ENCODE results near the gene RAB14. TPM values are rescaled to one million over a fixed set of nuclear protein-coding genes. Genes with fewer than 3 reads are reported as not detected.

The RAB14 gene
- total RNA-seq, 1 experiment from 2014 or later, result 73.2 TPM

DNA sequence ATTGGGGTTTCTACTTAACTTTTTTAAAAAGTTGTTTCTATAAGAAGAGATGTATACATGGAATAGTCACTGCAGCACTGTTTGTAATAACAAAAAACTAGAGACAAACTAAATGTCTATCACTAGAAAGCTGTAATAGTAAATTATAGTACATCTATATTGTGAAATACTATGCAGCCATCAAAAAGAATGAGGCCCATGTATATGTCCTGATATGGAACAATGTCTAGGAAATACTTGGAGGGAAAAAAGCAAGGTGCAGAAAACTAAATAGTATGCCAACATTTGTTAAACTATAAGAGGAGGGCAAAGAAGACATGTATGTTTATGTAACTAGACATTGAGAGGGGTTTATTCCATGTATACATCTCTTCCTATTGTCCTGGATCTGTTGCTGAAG lies 2.9 kb upstream of the RAB14 start:
- Histone ChIP-seq H3K4me3 (ENCODE audit: low read depth, low read length) (no peak overlapping the region), H3K27me3 (replicated peaks; ENCODE audit: control insufficient read depth, insufficient read depth, low read length) (no peaks in the 10 kb centered on the region), H3K4me1 (peaks cover 10% of the 10 kb centered on the region), H3K36me3 (ENCODE audit: control insufficient read depth, insufficient read depth, low read length) (no peaks in the 10 kb centered on the region), H3K9me3 (no peaks in the 10 kb centered on the region)
- POLR2A ChIA-PET, result no interaction called here
- intact Hi-C loops (cut with micrococcal nuclease; ENCODE audit: unreplicated experiment), result loop anchor here (5.0 kb wide), 1 partner anchor 82 kb away; no protein-coding TSS in a partner anchor
- H3K4me3 Mint-ChIP-seq (ENCODE audit: unreplicated experiment), result no peak overlapping the region
- no peak overlapping the region for H3K27ac Mint-ChIP-seq (ENCODE audit: unreplicated experiment)
- H3K4me1 Mint-ChIP-seq (ENCODE audit: low read depth, unreplicated experiment), result peaks cover 11% of the 10 kb centered on the region
- BruUV-seq (replicated peaks), result no TSS peak
- TF ChIP-seq CTCF (IDR thresholded peaks at IDR 0.05; ENCODE audit: insufficient read depth in 1 of 2, low read depth in 1 of 2, low read length in 1 of 2, severe bottlenecking in 1 of 2, unreplicated experiment in 1 of 2), result no peak
- DNase-seq, result no peak
- no peaks in the 10 kb centered on the region for H3K9me3 Mint-ChIP-seq (ENCODE audit: unreplicated experiment)
- CTCF ChIA-PET, result no interaction called here
- H3K36me3 Mint-ChIP-seq (ENCODE audit: insufficient read depth, unreplicated experiment), result peaks cover 8% of the 10 kb centered on the region
- H3K27me3 Mint-ChIP-seq (ENCODE audit: insufficient read depth, unreplicated experiment), result no peaks in the 10 kb centered on the region

- Mint-ChIP-seq H3K9me3 (ENCODE audit: unreplicated experiment) (no peaks in the 10 kb centered on the region), H3K27ac (ENCODE audit: unreplicated experiment) (no peak overlapping the region), H3K4me3 (ENCODE audit: unreplicated experiment) (no peak overlapping the region), H3K27me3 (ENCODE audit: insufficient read depth, unreplicated experiment) (no peaks in the 10 kb centered on the region), H3K4me1 (ENCODE audit: low read depth, unreplicated experiment) (peaks cover 13% of the 10 kb centered on the region), H3K36me3 (ENCODE audit: insufficient read depth, unreplicated experiment) (peaks cover 8% of the 10 kb centered on the region)
- intact Hi-C loops (cut with micrococcal nuclease; ENCODE audit: unreplicated experiment), result loop anchor here (5.0 kb wide), 1 partner anchor 82 kb away; no protein-coding TSS in a partner anchor
- no peak overlapping the region for H3K4me3 ChIP-seq (ENCODE audit: low read depth, low read length)
- peaks cover 15% of the 10 kb centered on the region for H3K4me1 ChIP-seq
- POLR2A ChIA-PET, result no interaction called here
- H3K9me3 ChIP-seq, result no peaks in the 10 kb centered on the region
- DNase-seq, result no peak
- no peaks in the 10 kb centered on the region for H3K27me3 ChIP-seq (replicated peaks; ENCODE audit: control insufficient read depth, insufficient read depth, low read length)
- no peaks in the 10 kb centered on the region for H3K36me3 ChIP-seq (ENCODE audit: control insufficient read depth, insufficient read depth, low read length)
- CTCF ChIA-PET, result no interaction called here
- BruUV-seq (replicated peaks), result no TSS peak
- TF ChIP-seq CTCF (IDR thresholded peaks at IDR 0.05; ENCODE audit: insufficient read depth in 1 of 2, low read depth in 1 of 2, low read length in 1 of 2, severe bottlenecking in 1 of 2, unreplicated experiment in 1 of 2), result no peak
Measured at GRCh38 chr9:121204121-121204520, 2.5 kb upstream of the RAB14 start.

- Histone ChIP-seq H3K9me3 (no peaks in the 10 kb centered on the region), H3K4me3 (ENCODE audit: low read depth, low read length) (peak overlapping the region; percentile 93), H3K4me1 (peaks cover 32% of the 10 kb centered on the region), H3K27me3 (replicated peaks; ENCODE audit: control insufficient read depth, insufficient read depth, low read length) (no peaks in the 10 kb centered on the region), H3K36me3 (ENCODE audit: control insufficient read depth, insufficient read depth, low read length) (no peaks in the 10 kb centered on the region)
- H3K9me3 Mint-ChIP-seq (ENCODE audit: unreplicated experiment), result no peaks in the 10 kb centered on the region
- peaks cover 8% of the 10 kb centered on the region for H3K36me3 Mint-ChIP-seq (ENCODE audit: insufficient read depth, unreplicated experiment)
- intact Hi-C loops (cut with micrococcal nuclease; ENCODE audit: unreplicated experiment), result loop anchor here (2.0 to 5.0 kb wide), 2 partner anchors 14 to 79 kb away; no protein-coding TSS in a partner anchor
- no peaks in the 10 kb centered on the region for H3K27me3 Mint-ChIP-seq (ENCODE audit: insufficient read depth, unreplicated experiment)
- TF ChIP-seq CTCF (IDR thresholded peaks at IDR 0.05; ENCODE audit: insufficient read depth in 1 of 2, low read depth in 1 of 2, low read length in 1 of 2, severe bottlenecking in 1 of 2, unreplicated experiment in 1 of 2), result no peak
- H3K27ac Mint-ChIP-seq (ENCODE audit: unreplicated experiment), result peak overlapping the region; percentile 72
- H3K4me3 Mint-ChIP-seq (ENCODE audit: unreplicated experiment), result peak overlapping the region; percentile 83
- ChIA-PET CTCF (interaction anchor here (0.6 to 1.2 kb wide), 4 partner anchors 11 to 86 kb away, joined by 3 to 4 read pairs (median 4); partner anchors contain the start of gene GSN), POLR2A (interaction anchor here (0.6 to 1.5 kb wide), 4 partner anchors 49 to 775 kb away, joined by 4 to 7 read pairs (median 6); partner anchors contain the start of gene GSN)
- H3K4me1 Mint-ChIP-seq (ENCODE audit: low read depth, unreplicated experiment), result peaks cover 13% of the 10 kb centered on the region
- DNase-seq, result peak; percentile 47 to 66
- no TSS peak for BruUV-seq (replicated peaks)
Measured at GRCh38 chr9:121201045-121201737, 478 bp downstream of the RAB14 start.
